Measurements from ENCODE around the gene ATRAID. TPM values are rescaled to one million over a fixed set of nuclear protein-coding genes. Genes with fewer than 3 reads are reported as not detected.

The ATRAID gene
- polyA plus RNA-seq, 3 donors: 120 to 298 (median 287) TPM

DNA sequence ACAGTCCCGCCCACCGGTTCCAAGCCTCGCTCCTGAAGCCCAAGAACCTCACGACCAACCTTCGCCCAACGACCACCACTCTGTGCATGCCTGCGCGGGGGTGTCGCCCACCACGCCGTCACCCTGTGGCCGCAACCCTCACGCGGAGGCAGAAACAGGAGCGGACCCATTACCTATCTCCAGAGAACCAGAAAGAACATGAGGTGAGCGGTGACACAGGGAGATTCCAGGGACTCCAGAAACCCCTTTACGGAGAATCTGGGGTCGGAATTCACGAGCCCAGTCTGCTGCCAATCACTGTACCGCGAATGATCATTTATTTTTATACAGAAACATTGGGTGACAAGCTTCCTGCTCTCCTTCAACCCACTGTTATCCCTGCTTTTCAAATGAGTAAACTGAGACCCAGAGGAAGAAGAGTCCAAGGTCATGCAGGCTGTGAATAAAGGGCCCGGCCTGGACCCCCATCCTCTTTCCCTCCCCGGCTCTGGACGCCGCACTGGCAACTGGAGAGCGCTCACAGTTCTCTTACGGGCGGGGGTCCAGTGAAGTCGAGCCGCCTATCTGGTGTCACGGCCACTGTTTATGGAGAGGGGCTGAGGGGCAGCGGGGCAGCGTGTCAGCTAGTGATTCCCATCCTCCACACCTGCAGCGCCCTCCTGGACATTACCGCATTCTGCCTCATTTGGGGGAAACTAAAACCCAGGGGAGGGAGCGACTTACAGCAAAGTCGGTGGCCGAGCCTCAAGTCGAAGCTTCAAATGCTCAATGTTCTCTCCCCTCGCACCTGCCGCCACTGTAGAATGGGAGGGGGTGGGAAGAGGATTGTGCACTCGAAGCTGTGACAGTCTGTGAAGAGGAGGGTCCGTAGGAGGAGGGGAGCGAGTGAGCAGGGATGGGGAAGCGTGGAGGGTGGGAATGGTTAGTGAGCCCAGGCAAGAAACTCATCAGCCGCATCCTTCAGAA lies 51.7 kb downstream of the ATRAID start:
- H3K9me3 ChIP-seq (replicated peaks in 1 of 2; ENCODE audit: control insufficient read depth in 1 of 2, insufficient read depth in 1 of 2, low read length in 2 of 2): peaks cover 0 to 36% of the 10 kb centered on the region in 2 donors
- peak overlapping the region in 2 of 3 experiments; percentile 36 to 74 for H3K4me3 ChIP-seq (replicated peaks in 1 of 3; ENCODE audit: low read depth in 2 of 3, low read length in 3 of 3)
- no peaks in the 10 kb centered on the region for H3K79me2 ChIP-seq (ENCODE audit: insufficient read depth, low read length)
- TF ChIP-seq CTCF (IDR thresholded peaks at IDR 0.05): no peak
- no peaks in the 10 kb centered on the region for H3K36me3 ChIP-seq (replicated peaks in 1 of 2; ENCODE audit: control insufficient read depth in 1 of 2, insufficient read depth in 2 of 2, low read length in 2 of 2)
- H3K27ac ChIP-seq (ENCODE audit: low read depth in 1 of 2, low read length in 2 of 2): no peak overlapping the region
- peaks cover 26 to 38% of the 10 kb centered on the region in 2 donors for H3K4me1 ChIP-seq (ENCODE audit: control insufficient read depth in 1 of 2, insufficient read depth in 2 of 2, low read length in 2 of 2)
- H3K4me2 ChIP-seq (replicated peaks; ENCODE audit: extremely low read depth, low read length, poor library complexity, severe bottlenecking): peak overlapping the region; percentile 96
- H3K27me3 ChIP-seq (ENCODE audit: control insufficient read depth in 2 of 2, insufficient read depth in 2 of 2, low read length in 2 of 2): peaks cover 60 to 73% of the 10 kb centered on the region in 2 donors
- intact Hi-C loops (cut with micrococcal nuclease): no loop called here
- H2AFZ ChIP-seq (ENCODE audit: insufficient read depth, low read depth, low read length, poor library complexity, severe bottlenecking): peak overlapping the region; percentile 84
- peak overlapping the region; percentile 81 to 97 for H3K4me3 Mint-ChIP-seq
- no peaks in the 10 kb centered on the region for H4K20me1 ChIP-seq (ENCODE audit: insufficient read depth, low read length)
- peak overlapping the region in 3 of 7 donors; percentile 11 to 75 (median 42) for H3K27ac Mint-ChIP-seq
- peaks cover 10 to 22% of the 10 kb centered on the region in 2 donors for H3K36me3 Mint-ChIP-seq
- DNase-seq: no peak
- WGBS (ENCODE audit: insufficient coverage): 3% methylated on average over 22 of the region's 46 CpGs
- H3K9ac ChIP-seq (ENCODE audit: insufficient read depth, low read length, poor library complexity, severe bottlenecking): no peak overlapping the region
- H3K9me3 Mint-ChIP-seq: peaks cover 0 to 18% (median 13%) of the 10 kb centered on the region in 7 donors
- H3K27me3 Mint-ChIP-seq (ENCODE audit: low read depth in 3 of 3): peaks cover 29 to 34% (median 29%) of the 10 kb centered on the region in 3 donors
- peaks cover 29% of the 10 kb centered on the region for H3K4me1 Mint-ChIP-seq

- Histone ChIP-seq H3K9ac (ENCODE audit: insufficient read depth, low read length, poor library complexity, severe bottlenecking) (peak overlapping the region; percentile 19), H3K27me3 (ENCODE audit: control insufficient read depth in 2 of 2, insufficient read depth in 2 of 2, low read length in 2 of 2) (peaks cover 60 to 70% of the 10 kb centered on the region in 2 donors), H3K4me3 (replicated peaks in 1 of 3; ENCODE audit: low read depth in 2 of 3, low read length in 3 of 3) (peak overlapping the region; percentile 24 to 74 (median 43)), H2AFZ (ENCODE audit: insufficient read depth, low read depth, low read length, poor library complexity, severe bottlenecking) (peak overlapping the region; percentile 84), H3K4me2 (replicated peaks; ENCODE audit: extremely low read depth, low read length, poor library complexity, severe bottlenecking) (peak overlapping the region; percentile 96), H4K20me1 (ENCODE audit: insufficient read depth, low read length) (no peaks in the 10 kb centered on the region), H3K36me3 (replicated peaks in 1 of 2; ENCODE audit: control insufficient read depth in 1 of 2, insufficient read depth in 2 of 2, low read length in 2 of 2) (no peaks in the 10 kb centered on the region), H3K27ac (ENCODE audit: low read depth in 1 of 2, low read length in 2 of 2) (no peak overlapping the region), H3K9me3 (replicated peaks in 1 of 2; ENCODE audit: control insufficient read depth in 1 of 2, insufficient read depth in 1 of 2, low read length in 2 of 2) (peaks cover 0 to 36% of the 10 kb centered on the region in 2 donors), H3K79me2 (ENCODE audit: insufficient read depth, low read length) (no peaks in the 10 kb centered on the region), H3K4me1 (ENCODE audit: control insufficient read depth in 1 of 2, insufficient read depth in 2 of 2, low read length in 2 of 2) (peaks cover 26 to 38% of the 10 kb centered on the region in 2 donors)
- intact Hi-C loops (cut with micrococcal nuclease): no loop called here
- Mint-ChIP-seq H3K27me3 (ENCODE audit: low read depth in 3 of 3) (peaks cover 22 to 28% (median 24%) of the 10 kb centered on the region in 3 donors), H3K27ac (peak overlapping the region in 2 of 7 donors; percentile 5 to 11), H3K9me3 (peaks cover 0 to 18% (median 13%) of the 10 kb centered on the region in 7 donors), H3K4me1 (peaks cover 29% of the 10 kb centered on the region), H3K4me3 (peak overlapping the region; percentile 81 to 97), H3K36me3 (peaks cover 10 to 22% of the 10 kb centered on the region in 2 donors)
- DNase-seq: peak in 1 of 3 donors; percentile 26
- no peak for TF ChIP-seq CTCF (IDR thresholded peaks at IDR 0.05)
- WGBS (ENCODE audit: insufficient coverage): 1% methylated on average over 25 of the region's 38 CpGs
Observed at GRCh38 chr2:27264253-27264752, 52.5 kb downstream of the ATRAID start.
